DND-41 (cell line): ENCODE results near the gene LCN15.

ENCODE experiments used
- ATAC-seq: fragments of 200-7000 bp; cut with Tn5 transposase; 3 replicates; pipeline ENCODE4 v1.9.1; 2021; ENCODE audit warnings: low read depth; ENCODE audit not compliant: insufficient read depth
- DNase-seq: peaks from one replicate; pipeline ENCODE4 v3.0.0-alpha.2; 2020
- H2AFZ ChIP-seq: 2 replicates; pipeline ENCODE4 v1.6.0; 2012; ENCODE audit warnings: low read depth, low read length
- H3K27ac ChIP-seq: 2 replicates; pipeline ENCODE4 v1.5.1; 2012; ENCODE audit warnings: low read length, inconsistent platforms
- H3K27me3 ChIP-seq: fragments of 200-600 bp; sonication (generic); 2 replicates; pipeline ENCODE4 v1.6.0; 2012; ENCODE audit warnings: low read length, mild to moderate bottlenecking, inconsistent platforms; ENCODE audit not compliant: insufficient read depth, poor library complexity
- H3K36me3 ChIP-seq: 2 replicates; pipeline ENCODE4 v1.5.1; 2012; ENCODE audit warnings: low read length, inconsistent platforms; ENCODE audit not compliant: insufficient read depth
- H3K4me1 ChIP-seq: 2 replicates; pipeline ENCODE4 v1.5.1; 2012; ENCODE audit warnings: mild to moderate bottlenecking, low read length; ENCODE audit not compliant: insufficient read depth
- H3K4me2 ChIP-seq: 2 replicates; pipeline ENCODE4 v1.6.0; 2012; ENCODE audit warnings: mild to moderate bottlenecking, moderate library complexity, low read length, inconsistent platforms; ENCODE audit not compliant: insufficient read depth
- H3K4me3 ChIP-seq, 2 experiments: fragments of 200-600 bp in 1 of 2; shearing (Covaris generic) in 1 of 2; 2 replicates each; pipeline ENCODE4 v1.5.1; 2012 to 2016; ENCODE audit warnings: inconsistent platforms in 2 of 2, low read length in 2 of 2, mild to moderate bottlenecking in 2 of 2, low read depth in 1 of 2, moderate library complexity in 1 of 2
- H3K79me2 ChIP-seq: 2 replicates; pipeline ENCODE4 v1.6.0; 2012; ENCODE audit warnings: low read length, inconsistent platforms; ENCODE audit not compliant: insufficient read depth
- H3K9ac ChIP-seq: 2 replicates; pipeline ENCODE4 v1.6.0; 2012; ENCODE audit warnings: low read depth, mild to moderate bottlenecking, inconsistent platforms, low read length, moderate library complexity
- H3K9me3 ChIP-seq: 2 replicates; pipeline ENCODE4 v1.5.1; 2012; ENCODE audit warnings: low read length, moderate library complexity, mild to moderate bottlenecking, inconsistent platforms; ENCODE audit not compliant: insufficient read depth, severe bottlenecking
- H4K20me1 ChIP-seq: 2 replicates; pipeline ENCODE4 v1.6.0; 2012; ENCODE audit warnings: low read length; ENCODE audit not compliant: insufficient read depth
- EZH2 ChIP-seq: IDR thresholded peaks from 3 replicates; pipeline ENCODE4 v1.6.1; 2012; ENCODE audit warnings: borderline replicate concordance, low read depth, mild to moderate bottlenecking, moderate library complexity, low read length, inconsistent platforms; ENCODE audit not compliant: severe bottlenecking
- TF ChIP-seq, protein P1 (sequence below): IDR thresholded peaks from 2 replicates; pipeline ENCODE4 v1.5.1; 2012; ENCODE audit warnings: borderline replicate concordance, low read length, moderate library complexity, mild to moderate bottlenecking; ENCODE audit not compliant: poor library complexity, severe bottlenecking; ENCODE audit errors: extremely low read depth

The LCN15 gene

DNA sequence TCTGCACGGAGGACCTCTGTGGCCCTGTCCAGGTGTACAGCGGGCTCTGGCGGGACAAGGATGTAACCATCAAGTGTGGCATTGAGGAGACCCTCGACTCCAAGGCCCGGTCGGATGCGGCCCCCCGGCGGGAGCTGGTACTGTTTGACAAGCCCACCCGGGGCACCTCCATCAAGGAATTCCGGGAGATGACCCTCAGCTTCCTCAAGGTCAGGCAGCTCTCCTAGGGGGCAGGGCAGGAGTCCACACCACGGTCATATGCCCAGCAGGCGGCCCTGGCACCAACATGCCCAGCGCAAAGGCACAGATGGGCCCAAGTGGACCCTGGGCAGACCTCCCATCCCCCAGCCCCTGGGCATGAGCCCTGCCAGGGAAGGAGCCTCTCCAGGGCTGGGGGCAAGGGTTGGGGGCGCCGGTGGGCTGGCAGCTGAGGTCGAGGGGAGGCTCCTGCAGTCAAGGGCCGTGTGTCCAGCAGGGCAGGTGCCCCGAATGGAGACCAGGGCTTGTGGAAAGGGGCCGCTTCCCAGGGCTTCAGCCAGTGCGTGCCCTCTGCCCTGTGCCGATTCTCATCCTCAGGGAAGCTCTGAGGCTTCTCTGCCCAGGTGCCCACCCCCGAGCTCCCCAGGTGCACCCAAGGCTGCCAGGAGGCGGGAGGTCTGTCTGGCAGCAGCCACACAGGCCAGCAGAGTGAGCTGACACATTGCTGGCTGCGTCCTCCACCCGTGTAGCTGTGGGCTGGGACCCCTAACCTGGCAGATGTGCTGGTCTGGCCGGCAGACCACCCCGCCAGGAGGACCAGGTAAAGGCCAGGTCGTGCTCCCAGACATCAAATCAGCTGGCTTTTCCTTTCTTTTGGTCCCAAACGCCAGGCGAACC is 42.0 kb downstream of the LCN15 start:
- peaks cover 21% of the 10 kb centered on the region for H3K79me2 ChIP-seq
- peaks cover 44% of the 10 kb centered on the region for H4K20me1 ChIP-seq
- H3K9me3 ChIP-seq, result no peaks in the 10 kb centered on the region
- H3K9ac ChIP-seq, result no peak overlapping the region
- ATAC-seq (no peak), DNase-seq (no peak)
- H3K4me2 ChIP-seq, result no peak overlapping the region
- H2AFZ ChIP-seq, result no peak overlapping the region
- no peak overlapping the region for H3K27ac ChIP-seq
- no peak for TF ChIP-seq EZH2
- TF ChIP-seq, protein P1, sequence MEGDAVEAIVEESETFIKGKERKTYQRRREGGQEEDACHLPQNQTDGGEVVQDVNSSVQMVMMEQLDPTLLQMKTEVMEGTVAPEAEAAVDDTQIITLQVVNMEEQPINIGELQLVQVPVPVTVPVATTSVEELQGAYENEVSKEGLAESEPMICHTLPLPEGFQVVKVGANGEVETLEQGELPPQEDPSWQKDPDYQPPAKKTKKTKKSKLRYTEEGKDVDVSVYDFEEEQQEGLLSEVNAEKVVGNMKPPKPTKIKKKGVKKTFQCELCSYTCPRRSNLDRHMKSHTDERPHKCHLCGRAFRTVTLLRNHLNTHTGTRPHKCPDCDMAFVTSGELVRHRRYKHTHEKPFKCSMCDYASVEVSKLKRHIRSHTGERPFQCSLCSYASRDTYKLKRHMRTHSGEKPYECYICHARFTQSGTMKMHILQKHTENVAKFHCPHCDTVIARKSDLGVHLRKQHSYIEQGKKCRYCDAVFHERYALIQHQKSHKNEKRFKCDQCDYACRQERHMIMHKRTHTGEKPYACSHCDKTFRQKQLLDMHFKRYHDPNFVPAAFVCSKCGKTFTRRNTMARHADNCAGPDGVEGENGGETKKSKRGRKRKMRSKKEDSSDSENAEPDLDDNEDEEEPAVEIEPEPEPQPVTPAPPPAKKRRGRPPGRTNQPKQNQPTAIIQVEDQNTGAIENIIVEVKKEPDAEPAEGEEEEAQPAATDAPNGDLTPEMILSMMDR, result no peak
- H3K4me1 ChIP-seq, result peaks cover 20% of the 10 kb centered on the region
- H3K4me3 ChIP-seq, result no peak overlapping the region
- no peaks in the 10 kb centered on the region for H3K27me3 ChIP-seq
- peaks cover 46% of the 10 kb centered on the region for H3K36me3 ChIP-seq

DNA sequence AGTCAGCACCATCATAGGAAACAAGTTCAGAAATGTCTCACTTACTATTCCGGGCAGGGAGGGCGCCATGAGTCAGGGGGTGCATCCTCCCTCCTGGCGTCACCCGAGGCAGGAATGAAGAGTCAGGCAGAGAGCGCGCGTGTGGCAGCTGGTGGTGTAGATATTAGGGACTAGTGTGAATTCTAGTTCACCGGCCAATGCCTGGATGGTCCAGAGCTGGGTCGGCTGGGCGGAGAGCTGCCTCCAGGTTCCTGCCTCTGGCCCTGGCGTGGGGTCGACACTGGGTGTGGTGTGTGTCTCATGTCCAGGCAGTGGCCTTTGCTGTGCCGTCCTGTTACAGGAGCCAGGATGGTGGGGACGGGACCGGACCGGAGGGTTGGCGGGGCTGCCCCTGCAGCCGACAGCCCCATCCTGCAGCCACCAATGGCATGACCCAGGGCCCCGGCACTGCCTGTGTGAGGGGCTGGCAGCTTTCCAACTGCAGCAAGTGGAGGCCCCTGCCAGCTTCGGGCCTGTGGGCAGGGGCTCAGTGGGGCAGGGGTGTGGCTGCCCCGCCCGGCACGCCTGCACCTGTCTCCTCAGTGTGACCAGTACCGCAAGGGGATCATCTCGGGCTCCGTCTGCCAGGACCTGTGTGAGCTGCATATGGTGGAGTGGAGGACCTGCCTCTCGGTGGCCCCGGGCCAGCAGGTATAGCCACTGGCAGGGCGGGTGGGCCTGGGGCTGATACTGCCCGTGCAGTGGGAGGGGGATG is 42.8 kb downstream of the LCN15 start:
- peaks cover 42% of the 10 kb centered on the region for H3K36me3 ChIP-seq
- H4K20me1 ChIP-seq, result peaks cover 35% of the 10 kb centered on the region
- no peak overlapping the region for H3K4me2 ChIP-seq
- TF ChIP-seq, protein P1, result no peak
- no peak for TF ChIP-seq EZH2
- DNase-seq (no peak), ATAC-seq (no peak)
- no peak overlapping the region for H2AFZ ChIP-seq
- no peak overlapping the region for H3K27ac ChIP-seq
- H3K9me3 ChIP-seq, result no peaks in the 10 kb centered on the region
- no peak overlapping the region for H3K9ac ChIP-seq
- H3K27me3 ChIP-seq, result no peaks in the 10 kb centered on the region
- H3K79me2 ChIP-seq, result peaks cover 12% of the 10 kb centered on the region
- no peak overlapping the region for H3K4me3 ChIP-seq
- peaks cover 13% of the 10 kb centered on the region for H3K4me1 ChIP-seq

DNA sequence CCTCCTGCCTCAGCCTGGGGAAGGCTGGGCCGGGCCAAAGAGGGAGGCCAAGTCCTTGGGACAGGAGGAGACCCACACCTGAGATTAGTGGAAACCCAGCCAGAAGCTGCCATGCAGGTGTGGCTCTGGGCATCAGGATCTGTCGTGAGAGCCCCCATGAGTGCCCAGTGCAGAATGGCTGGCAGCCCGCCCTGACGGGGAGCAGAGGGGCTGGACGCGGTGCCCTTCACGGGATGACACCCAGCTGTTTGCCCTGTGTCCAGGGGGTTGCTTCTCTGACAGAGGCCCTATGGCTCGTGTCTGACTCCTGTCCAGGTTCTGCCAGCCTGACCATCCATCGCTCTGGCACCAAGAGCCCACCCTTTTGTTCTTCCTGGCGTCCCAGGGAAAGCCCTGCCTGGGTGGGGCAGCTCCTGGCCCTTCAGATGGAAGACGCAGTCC is 43.4 kb downstream of the LCN15 start:
- Histone ChIP-seq H3K9me3 (no peaks in the 10 kb centered on the region), H4K20me1 (peaks cover 29% of the 10 kb centered on the region), H2AFZ (no peak overlapping the region), H3K36me3 (peaks cover 36% of the 10 kb centered on the region), H3K27me3 (no peaks in the 10 kb centered on the region), H3K4me1 (peaks cover 7% of the 10 kb centered on the region), H3K4me2 (no peak overlapping the region), H3K27ac (no peak overlapping the region), H3K79me2 (peaks cover 6% of the 10 kb centered on the region), H3K9ac (no peak overlapping the region), H3K4me3 (no peak overlapping the region)
- TF ChIP-seq, protein P1, result no peak
- TF ChIP-seq EZH2, result no peak
- ATAC-seq, result no peak
- no peak for DNase-seq
